SU-DHL-6 (cell line): ENCODE results near the gene POLE.

Source experiments
- EZH2phosphoT487 ChIP-seq: fragments of 200-600 bp; sonication (generic), shearing (Covaris generic); conservative IDR thresholded peaks from 2 replicates; pipeline ENCODE4 v1.6.1; 2018; ENCODE audit warnings: mild to moderate bottlenecking, antibody characterized with exemption, low read length, moderate library complexity, mixed read lengths
- TF ChIP-seq, protein P1 (sequence below): fragments of 200-600 bp; sonication (generic); IDR thresholded peaks from one replicate; pipeline ENCODE4 v1.5.1; 2017; ENCODE audit warnings: antibody characterized with exemption, mild to moderate bottlenecking, low read length, moderate library complexity; ENCODE audit not compliant: insufficient read depth, poor library complexity, severe bottlenecking

DNA sequence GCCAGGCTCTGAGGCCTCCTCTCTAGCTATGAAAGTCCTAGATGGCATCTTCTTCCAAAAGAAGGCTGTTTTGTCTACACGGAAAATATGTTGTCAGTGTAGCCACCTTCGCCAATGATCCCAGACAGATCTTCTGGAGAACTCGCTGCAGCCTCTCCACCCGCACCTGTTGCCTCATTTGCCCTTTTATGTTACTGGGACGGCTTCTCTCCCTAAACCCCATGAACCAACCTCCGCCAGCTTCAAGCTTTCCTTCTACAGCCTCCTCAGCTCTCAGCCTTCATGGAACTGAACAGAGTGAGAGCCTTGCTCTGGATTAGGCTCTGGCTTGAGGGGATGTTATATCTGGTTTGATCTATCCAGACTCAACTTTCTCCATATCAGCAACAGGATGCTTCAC, 57.8 kb downstream of the POLE start:
- TF ChIP-seq, protein P1, sequence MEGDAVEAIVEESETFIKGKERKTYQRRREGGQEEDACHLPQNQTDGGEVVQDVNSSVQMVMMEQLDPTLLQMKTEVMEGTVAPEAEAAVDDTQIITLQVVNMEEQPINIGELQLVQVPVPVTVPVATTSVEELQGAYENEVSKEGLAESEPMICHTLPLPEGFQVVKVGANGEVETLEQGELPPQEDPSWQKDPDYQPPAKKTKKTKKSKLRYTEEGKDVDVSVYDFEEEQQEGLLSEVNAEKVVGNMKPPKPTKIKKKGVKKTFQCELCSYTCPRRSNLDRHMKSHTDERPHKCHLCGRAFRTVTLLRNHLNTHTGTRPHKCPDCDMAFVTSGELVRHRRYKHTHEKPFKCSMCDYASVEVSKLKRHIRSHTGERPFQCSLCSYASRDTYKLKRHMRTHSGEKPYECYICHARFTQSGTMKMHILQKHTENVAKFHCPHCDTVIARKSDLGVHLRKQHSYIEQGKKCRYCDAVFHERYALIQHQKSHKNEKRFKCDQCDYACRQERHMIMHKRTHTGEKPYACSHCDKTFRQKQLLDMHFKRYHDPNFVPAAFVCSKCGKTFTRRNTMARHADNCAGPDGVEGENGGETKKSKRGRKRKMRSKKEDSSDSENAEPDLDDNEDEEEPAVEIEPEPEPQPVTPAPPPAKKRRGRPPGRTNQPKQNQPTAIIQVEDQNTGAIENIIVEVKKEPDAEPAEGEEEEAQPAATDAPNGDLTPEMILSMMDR: no peak
- no peak for TF ChIP-seq EZH2phosphoT487
